Uterus (tissue), 4 donors: ENCODE data around the gene WDPCP. TPM values are rescaled to one million over a fixed set of nuclear protein-coding genes. Genes with fewer than 3 reads are reported as not detected.

Source experiments
- DNase-seq, 2 donors: peaks; one replicate each; pipeline ENCODE4 v3.0.0-alpha.2; 2019 to 2020
- H3K27ac ChIP-seq, 2 donors: fragments of 200-600 bp; sonication (generic); 1 replicate in 1 of 2; 2 replicates in 1 of 2; pipeline ENCODE4 v1.5.1; 2016 to 2018
- H3K27me3 ChIP-seq, 2 donors: fragments of 200-600 bp; sonication (generic); one replicate each; pipeline ENCODE4 v1.5.1; 2018 to 2019; ENCODE audit warnings: control low read depth in 1 of 2
- H3K36me3 ChIP-seq, 2 donors: fragments of 200-600 bp; sonication (generic); one replicate each; pipeline ENCODE4 v1.5.1; 2019; ENCODE audit warnings: control low read depth in 1 of 2
- H3K4me1 ChIP-seq, 2 donors: fragments of 200-600 bp; sonication (generic); one replicate each; pipeline ENCODE4 v1.5.1; 2018 to 2019; ENCODE audit warnings: control low read depth in 1 of 2
- H3K4me3 ChIP-seq, 2 donors: fragments of 200-600 bp; sonication (generic); 1 replicate in 1 of 2; 2 replicates in 1 of 2; pipeline ENCODE4 v1.5.1; 2018 to 2019; ENCODE audit warnings: mild to moderate bottlenecking in 1 of 2
- H3K9me3 ChIP-seq, 2 donors: fragments of 200-600 bp; sonication (generic); one replicate each; pipeline ENCODE4 v1.5.1; 2019; ENCODE audit warnings: control low read depth in 1 of 2
- POLR2A ChIP-seq, 2 donors: fragments of 450-650 bp; IDR thresholded peaks; one replicate each; pipeline ENCODE4 v1.6.1; 2016; ENCODE audit warnings: antibody characterized with exemption in 2 of 2, mild to moderate bottlenecking in 1 of 2, moderate library complexity in 1 of 2
- intact Hi-C: fragments of 100-400 bp; cut with DNase I; formaldehyde crosslinking; loops from one replicate; pipeline ENCODE4 v1.15.1; 2023; ENCODE audit warnings: low total_unique reads
- total RNA-seq, 4 donors: library from RNA; depleted of rRNA in 3 of 4; stranded (reverse); fragments of >200 nt in 3 of 4; gene quantifications; one replicate each; pipeline versions ENCODE4 v1.1.0 to v1.2.4, GENCODE V29; 2014 to 2023
- TF ChIP-seq, protein P1 (sequence below), 4 experiments: fragments of 200-600 bp in 2 of 4; fragments of 450-650 bp in 2 of 4; sonication (generic) in 2 of 4; IDR thresholded peaks; one replicate each; pipeline ENCODE4 v1.5.1; 2016 to 2019; ENCODE audit warnings: antibody characterized with exemption in 4 of 4, mild to moderate bottlenecking in 2 of 4, moderate library complexity in 1 of 4
- donor health status: DM: yes; HTN: yes; CAD: no.

The WDPCP gene
- total RNA-seq, 4 donors from 2014 or later: 8.8 to 39.8 (median 29.7) TPM

DNA sequence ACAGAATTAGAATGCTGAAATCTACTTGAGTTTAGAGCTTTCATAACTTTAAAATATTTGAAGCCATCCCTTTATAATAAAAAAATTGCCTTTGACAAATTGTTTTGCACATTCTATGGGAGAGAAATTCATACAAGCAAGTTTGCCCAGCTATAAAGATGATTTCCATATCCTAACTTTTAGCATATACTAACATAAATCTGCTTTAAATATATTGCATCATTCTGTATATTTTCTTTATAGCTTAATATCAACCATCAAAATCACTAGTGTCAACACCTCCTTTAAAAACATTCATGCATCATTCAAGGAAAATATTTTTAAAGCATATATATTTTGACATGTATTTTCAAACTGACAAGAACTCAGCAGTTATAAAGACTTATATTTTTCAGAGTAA lies 49.9 kb downstream of the WDPCP start:
- DNase-seq: no peak
- H3K27me3 ChIP-seq: no peaks in the 10 kb centered on the region
- no peaks in the 10 kb centered on the region for H3K9me3 ChIP-seq
- intact Hi-C loops: no loop called here
- H3K36me3 ChIP-seq: no peaks in the 10 kb centered on the region
- H3K4me1 ChIP-seq: no peaks in the 10 kb centered on the region
- no peak for TF ChIP-seq POLR2A (IDR thresholded peaks at IDR 0.05)
- TF ChIP-seq, protein P1, sequence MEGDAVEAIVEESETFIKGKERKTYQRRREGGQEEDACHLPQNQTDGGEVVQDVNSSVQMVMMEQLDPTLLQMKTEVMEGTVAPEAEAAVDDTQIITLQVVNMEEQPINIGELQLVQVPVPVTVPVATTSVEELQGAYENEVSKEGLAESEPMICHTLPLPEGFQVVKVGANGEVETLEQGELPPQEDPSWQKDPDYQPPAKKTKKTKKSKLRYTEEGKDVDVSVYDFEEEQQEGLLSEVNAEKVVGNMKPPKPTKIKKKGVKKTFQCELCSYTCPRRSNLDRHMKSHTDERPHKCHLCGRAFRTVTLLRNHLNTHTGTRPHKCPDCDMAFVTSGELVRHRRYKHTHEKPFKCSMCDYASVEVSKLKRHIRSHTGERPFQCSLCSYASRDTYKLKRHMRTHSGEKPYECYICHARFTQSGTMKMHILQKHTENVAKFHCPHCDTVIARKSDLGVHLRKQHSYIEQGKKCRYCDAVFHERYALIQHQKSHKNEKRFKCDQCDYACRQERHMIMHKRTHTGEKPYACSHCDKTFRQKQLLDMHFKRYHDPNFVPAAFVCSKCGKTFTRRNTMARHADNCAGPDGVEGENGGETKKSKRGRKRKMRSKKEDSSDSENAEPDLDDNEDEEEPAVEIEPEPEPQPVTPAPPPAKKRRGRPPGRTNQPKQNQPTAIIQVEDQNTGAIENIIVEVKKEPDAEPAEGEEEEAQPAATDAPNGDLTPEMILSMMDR (IDR thresholded peaks at IDR 0.05): no peak
- H3K27ac ChIP-seq: no peak overlapping the region
- no peak overlapping the region for H3K4me3 ChIP-seq

DNA sequence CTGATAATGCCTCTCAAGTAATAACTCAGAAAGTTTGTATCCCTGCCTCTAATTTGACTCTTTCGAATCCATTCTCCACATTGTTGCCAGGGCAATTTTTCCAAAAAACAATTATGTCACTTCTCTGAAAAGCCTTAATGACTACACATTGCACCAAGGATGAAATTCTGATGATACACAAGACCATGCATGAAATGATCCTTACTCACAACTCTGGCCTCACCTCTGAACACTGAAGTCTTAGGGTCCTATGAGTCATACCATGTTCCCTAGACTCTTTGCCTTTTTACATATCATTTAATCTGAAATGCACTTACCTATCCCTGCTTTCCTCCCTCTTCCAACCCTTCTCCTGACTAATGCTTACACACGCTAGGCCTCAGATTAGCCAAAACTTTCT lies 51.0 kb downstream of the WDPCP start:
- TF ChIP-seq, protein P1 (IDR thresholded peaks at IDR 0.05): no peak
- TF ChIP-seq POLR2A (IDR thresholded peaks at IDR 0.05): no peak
- no peak for DNase-seq
- H3K27me3 ChIP-seq: no peaks in the 10 kb centered on the region
- H3K4me3 ChIP-seq: no peak overlapping the region
- intact Hi-C loops: no loop called here
- no peak overlapping the region for H3K27ac ChIP-seq
- no peaks in the 10 kb centered on the region for H3K36me3 ChIP-seq
- no peaks in the 10 kb centered on the region for H3K9me3 ChIP-seq
- no peaks in the 10 kb centered on the region for H3K4me1 ChIP-seq

DNA sequence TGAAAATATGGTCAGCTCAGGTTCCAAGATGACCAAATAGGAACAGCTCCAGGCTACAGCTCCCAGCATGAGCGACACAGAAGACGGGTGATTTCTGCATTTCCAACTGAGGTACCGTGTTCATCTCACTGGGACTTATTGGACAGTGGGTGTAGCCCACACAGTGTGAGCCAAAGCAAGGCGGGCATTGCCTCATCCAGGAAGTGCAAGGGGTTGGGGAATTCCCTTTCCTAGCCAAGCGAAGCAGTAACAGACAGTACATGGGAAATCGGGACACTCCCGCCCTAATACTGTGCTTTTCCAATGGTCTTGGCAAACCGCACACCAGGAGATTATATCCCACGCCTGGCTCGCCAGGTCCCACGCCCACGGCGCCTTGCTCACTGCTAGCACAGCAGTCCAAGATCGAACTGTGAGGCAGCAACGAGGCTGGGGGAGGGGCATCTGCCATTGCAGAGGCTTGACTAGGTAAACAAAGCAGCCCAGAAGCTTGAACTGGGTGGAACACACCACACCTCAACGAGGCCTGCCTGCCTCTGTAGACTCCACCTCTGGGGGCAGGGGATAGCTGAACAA lies 57.5 kb downstream of the WDPCP start:
- Histone ChIP-seq H3K27ac (no peak overlapping the region), H3K4me1 (no peaks in the 10 kb centered on the region), H3K4me3 (no peak overlapping the region), H3K9me3 (no peaks in the 10 kb centered on the region), H3K36me3 (no peaks in the 10 kb centered on the region), H3K27me3 (no peaks in the 10 kb centered on the region)
- TF ChIP-seq, protein P1 (IDR thresholded peaks at IDR 0.05): no peak
- no peak for TF ChIP-seq POLR2A (IDR thresholded peaks at IDR 0.05)
- intact Hi-C loops: no loop called here
- DNase-seq: no peak

DNA sequence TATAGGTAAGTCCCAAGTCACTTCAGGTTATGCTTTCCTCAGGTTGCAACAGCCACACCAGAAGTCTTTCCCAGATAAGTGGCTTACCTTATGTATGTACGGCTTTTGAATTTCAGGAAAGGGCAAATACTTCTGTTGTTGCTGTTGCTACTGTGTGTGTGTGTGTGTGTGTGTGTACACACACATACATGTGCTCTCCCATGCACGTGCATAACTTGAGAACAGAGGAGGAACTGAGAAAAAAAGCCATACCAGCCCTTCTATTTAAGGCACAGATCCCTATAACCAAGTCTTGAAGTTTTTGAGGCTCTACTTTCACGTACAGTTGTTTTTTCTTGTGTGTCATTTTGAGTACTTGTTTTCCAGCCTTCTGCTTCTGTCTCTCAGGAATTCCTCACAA lies 62.4 kb downstream of the WDPCP start:
- Histone ChIP-seq H3K36me3 (no peaks in the 10 kb centered on the region), H3K27me3 (no peaks in the 10 kb centered on the region), H3K27ac (no peak overlapping the region), H3K9me3 (peaks cover 0 to 7% of the 10 kb centered on the region in 2 donors), H3K4me3 (no peak overlapping the region), H3K4me1 (no peaks in the 10 kb centered on the region)
- intact Hi-C loops: no loop called here
- no peak for TF ChIP-seq POLR2A (IDR thresholded peaks at IDR 0.05)
- no peak for DNase-seq

DNA sequence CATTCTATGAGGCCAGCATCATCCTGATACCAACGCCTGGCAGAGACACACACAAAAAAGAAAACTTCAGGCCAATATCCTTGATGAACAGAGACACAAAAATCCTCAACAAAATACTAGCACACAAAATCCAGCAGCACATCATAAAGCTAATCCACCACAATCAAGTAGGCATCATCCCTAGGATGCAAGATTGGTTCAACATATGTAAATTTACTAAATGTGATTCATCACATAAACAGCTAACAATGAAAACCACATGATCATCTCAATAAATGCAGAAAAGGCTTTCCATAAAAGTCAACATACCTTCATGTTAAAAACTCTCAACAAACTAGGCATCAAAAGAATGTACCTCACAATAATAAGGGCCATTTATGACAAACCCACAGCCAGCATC lies 65.3 kb downstream of the WDPCP start:
- Histone ChIP-seq H3K27me3 (no peaks in the 10 kb centered on the region), H3K27ac (no peak overlapping the region), H3K4me1 (no peaks in the 10 kb centered on the region), H3K36me3 (no peaks in the 10 kb centered on the region), H3K4me3 (no peak overlapping the region), H3K9me3 (peaks cover 0 to 9% of the 10 kb centered on the region in 2 donors)
- TF ChIP-seq, protein P1 (IDR thresholded peaks at IDR 0.05): no peak
- no peak for TF ChIP-seq POLR2A (IDR thresholded peaks at IDR 0.05)
- intact Hi-C loops: no loop called here
- DNase-seq: no peak

DNA sequence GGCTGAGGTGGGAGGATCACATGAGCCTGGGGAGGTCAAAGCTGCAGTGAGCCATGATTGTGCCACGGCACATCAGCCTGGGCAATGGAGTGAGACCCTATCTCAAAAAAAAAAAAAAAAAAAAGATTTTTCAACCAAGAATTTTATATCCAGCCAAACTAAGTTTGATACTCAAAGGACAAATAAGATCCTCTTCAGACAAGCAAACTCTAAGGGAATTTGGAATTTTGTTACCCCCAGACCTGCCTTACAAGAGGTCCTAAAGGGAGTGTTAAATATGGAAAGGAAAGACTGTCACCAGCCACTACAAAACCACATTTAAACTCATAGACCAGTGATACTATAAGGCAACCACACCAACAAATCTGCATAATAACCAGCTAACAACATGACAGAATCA lies 67.5 kb downstream of the WDPCP start:
- TF ChIP-seq, protein P1 (IDR thresholded peaks at IDR 0.05): no peak
- TF ChIP-seq POLR2A (IDR thresholded peaks at IDR 0.05): no peak
- H3K27me3 ChIP-seq: no peaks in the 10 kb centered on the region
- no peak for DNase-seq
- H3K4me3 ChIP-seq: no peak overlapping the region
- no peak overlapping the region for H3K27ac ChIP-seq
- H3K36me3 ChIP-seq: no peaks in the 10 kb centered on the region
- intact Hi-C loops: no loop called here
- H3K9me3 ChIP-seq: peaks cover 0 to 9% of the 10 kb centered on the region in 2 donors
- no peaks in the 10 kb centered on the region for H3K4me1 ChIP-seq
